Activated CD4-positive, alpha-beta memory T cell treated with anti-CD3 and anti-CD28 coated beads for 36 hours (primary cell): ENCODE results near the gene DLGAP1. TPM values are rescaled to one million over a fixed set of nuclear protein-coding genes. Genes with fewer than 3 reads are reported as not detected.
A peak's percentile ranks its signal among the peaks of the same experiment; 100 is the strongest.

Experiments
- CTCF ChIA-PET: fragments of 350-600 bp; sonication (Branson Sonifier 250); formaldehyde crosslinking; loops from one replicate; lab custom pipeline; 2021; ENCODE audit warnings: antibody characterized with exemption, inconsistent platforms; lab: Charles Lee
- POLR2A ChIA-PET: fragments of 350-600 bp; sonication (Branson Sonifier 250); formaldehyde crosslinking; loops from one replicate; lab custom pipeline; 2021; ENCODE audit warnings: antibody characterized with exemption; lab: Charles Lee
- DNase-seq: peaks from one replicate; pipeline ENCODE4 v3.0.0-alpha.2; 2020
- H3K27ac Mint-ChIP-seq: one replicate; pipeline ENCODE4 v1.8.0; 2021; ENCODE audit warnings: mixed read lengths
- H3K27me3 Mint-ChIP-seq: one replicate; pipeline ENCODE4 v1.8.0; 2021; ENCODE audit warnings: mixed read lengths
- H3K36me3 Mint-ChIP-seq: one replicate; pipeline ENCODE4 v1.8.0; 2021; ENCODE audit warnings: mixed read lengths
- H3K4me1 Mint-ChIP-seq: one replicate; pipeline ENCODE4 v1.8.0; 2021; ENCODE audit warnings: low read depth, mixed read lengths
- H3K4me3 Mint-ChIP-seq: one replicate; pipeline ENCODE4 v1.8.0; 2021; ENCODE audit warnings: mild to moderate bottlenecking, mixed read lengths
- H3K9me3 Mint-ChIP-seq: one replicate; pipeline ENCODE4 v1.8.0; 2021; ENCODE audit warnings: mixed read lengths
- intact Hi-C: fragments of 100-400 bp; cut with micrococcal nuclease; formaldehyde crosslinking; loops from one replicate; pipeline ENCODE4 v1.15.1; 2023
- total RNA-seq, 2 experiments: library from RNA; stranded (reverse); gene quantifications; one replicate each; pipeline ENCODE4 v1.2.3, GENCODE V29; 2021

The DLGAP1 gene
- total RNA-seq, 2 experiments from 2014 or later: 0.45 to 1.0 TPM

- Mint-ChIP-seq H3K36me3 (no peaks in the 10 kb centered on the region), H3K27ac (no peak overlapping the region), H3K4me1 (peaks cover 19% of the 10 kb centered on the region), H3K9me3 (peaks cover 3% of the 10 kb centered on the region), H3K4me3 (no peak overlapping the region), H3K27me3 (no peaks in the 10 kb centered on the region)
- POLR2A ChIA-PET: no interaction called here
- intact Hi-C loops: no loop called here
- CTCF ChIA-PET: interaction anchor here (1.9 kb wide), 1 partner anchor 157 kb away, joined by 5 read pairs; no protein-coding TSS in a partner anchor
- DNase-seq: no peak
These were observed 946.2 kb downstream of the DLGAP1 start for GRCh38 chr18:3508576-3509549.

- ChIA-PET CTCF (no interaction called here), POLR2A (no interaction called here)
- peaks cover 9% of the 10 kb centered on the region for H3K27me3 Mint-ChIP-seq
- no peak overlapping the region for H3K27ac Mint-ChIP-seq
- H3K4me3 Mint-ChIP-seq: no peak overlapping the region
- intact Hi-C loops: no loop called here
- H3K4me1 Mint-ChIP-seq: peaks cover 3% of the 10 kb centered on the region
- no peaks in the 10 kb centered on the region for H3K9me3 Mint-ChIP-seq
- DNase-seq: no peak
- H3K36me3 Mint-ChIP-seq: no peaks in the 10 kb centered on the region
These were observed 950.5 kb downstream of the DLGAP1 start for GRCh38 chr18:3504637-3505036.

GRCh38 chr18:3502650-3503049 lies 952.5 kb downstream of the DLGAP1 start:
- Mint-ChIP-seq H3K27ac (no peak overlapping the region), H3K9me3 (no peaks in the 10 kb centered on the region), H3K4me1 (peaks cover 14% of the 10 kb centered on the region), H3K4me3 (no peak overlapping the region), H3K27me3 (peaks cover 25% of the 10 kb centered on the region), H3K36me3 (no peaks in the 10 kb centered on the region)
- DNase-seq: no peak
- CTCF ChIA-PET: no interaction called here
- POLR2A ChIA-PET: no interaction called here
- intact Hi-C loops: no loop called here

- CTCF ChIA-PET: interaction anchor here (1.5 kb wide), 1 partner anchor 45 kb away, joined by 4 read pairs; no protein-coding TSS in a partner anchor
- Mint-ChIP-seq H3K4me3 (no peak overlapping the region), H3K27me3 (peaks cover 30% of the 10 kb centered on the region)
These were observed 955.1 kb downstream of the DLGAP1 start for GRCh38 chr18:3500016-3500415.

DNA sequence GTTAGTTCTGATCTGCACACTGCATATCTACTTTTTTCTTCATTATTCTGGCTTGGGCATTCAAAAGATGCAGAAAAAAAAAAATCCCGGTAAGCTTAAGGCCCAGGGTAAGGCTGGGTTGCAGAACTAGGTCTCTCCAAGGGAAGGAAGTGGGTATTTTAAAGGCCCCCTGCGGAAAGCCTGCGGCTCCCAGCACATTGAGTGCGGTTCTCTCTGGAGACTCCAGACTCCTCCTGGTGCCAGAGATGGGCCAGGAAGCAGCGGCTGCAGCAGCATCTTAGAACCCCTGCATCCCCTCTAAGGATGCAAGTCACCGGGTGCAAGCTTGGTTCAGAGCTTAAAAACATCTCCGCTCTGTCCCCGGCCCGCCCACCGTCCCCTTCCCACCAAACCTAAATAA lies 955.6 kb downstream of the DLGAP1 start:
- Mint-ChIP-seq H3K4me1 (peaks cover 22% of the 10 kb centered on the region), H3K27me3 (peaks cover 30% of the 10 kb centered on the region), H3K9me3 (no peaks in the 10 kb centered on the region), H3K36me3 (no peaks in the 10 kb centered on the region), H3K27ac (no peak overlapping the region), H3K4me3 (peak overlapping the region; percentile 32)
- ChIA-PET CTCF (interaction anchor here (0.7 to 1.5 kb wide), 2 partner anchors 45 to 202 kb away, joined by 3 to 4 read pairs; no protein-coding TSS in a partner anchor), POLR2A (interaction anchor here (0.9 kb wide), 1 partner anchor 27 kb away, joined by 3 read pairs; no protein-coding TSS in a partner anchor)
- intact Hi-C loops: no loop called here
- DNase-seq: no peak

More at GRCh38 chr18:3500016-3500415, 955.1 kb downstream of the DLGAP1 start:
- Mint-ChIP-seq H3K9me3 (no peaks in the 10 kb centered on the region), H3K4me1 (peaks cover 20% of the 10 kb centered on the region), H3K36me3 (no peaks in the 10 kb centered on the region), H3K27ac (no peak overlapping the region)
- DNase-seq: no peak
- POLR2A ChIA-PET: no interaction called here
- intact Hi-C loops: no loop called here

GRCh38 chr18:3498698-3499471 lies 956.2 kb downstream of the DLGAP1 start:
- H3K27me3 Mint-ChIP-seq: peaks cover 30% of the 10 kb centered on the region
- intact Hi-C loops: no loop called here

GRCh38 chr18:3495691-3496430 lies 959.2 kb downstream of the DLGAP1 start:
- no peak overlapping the region for H3K4me3 Mint-ChIP-seq
- H3K4me1 Mint-ChIP-seq: peaks cover 23% of the 10 kb centered on the region
- no peaks in the 10 kb centered on the region for H3K9me3 Mint-ChIP-seq
- ChIA-PET CTCF (interaction anchor here (0.6 to 1.3 kb wide), 6 partner anchors 14 to 193 kb away, joined by 3 to 6 read pairs (median 4); no protein-coding TSS in a partner anchor), POLR2A (no interaction called here)
- H3K36me3 Mint-ChIP-seq: no peaks in the 10 kb centered on the region
- H3K27ac Mint-ChIP-seq: no peak overlapping the region
- H3K27me3 Mint-ChIP-seq: peaks cover 35% of the 10 kb centered on the region
- DNase-seq: no peak
- intact Hi-C loops: no loop called here

More at GRCh38 chr18:3498698-3499471, 956.2 kb downstream of the DLGAP1 start:
- no peak overlapping the region for H3K27ac Mint-ChIP-seq
- ChIA-PET CTCF (interaction anchor here (0.7 to 1.5 kb wide), 3 partner anchors 31 to 202 kb away, joined by 3 to 4 read pairs (median 3); no protein-coding TSS in a partner anchor), POLR2A (interaction anchor here (0.9 kb wide), 1 partner anchor 28 kb away, joined by 3 read pairs; no protein-coding TSS in a partner anchor)
- H3K9me3 Mint-ChIP-seq: no peaks in the 10 kb centered on the region
- peak; percentile 24 for DNase-seq
- no peaks in the 10 kb centered on the region for H3K36me3 Mint-ChIP-seq
- peak overlapping the region; percentile 58 for H3K4me3 Mint-ChIP-seq
- H3K4me1 Mint-ChIP-seq: peaks cover 23% of the 10 kb centered on the region

DNA sequence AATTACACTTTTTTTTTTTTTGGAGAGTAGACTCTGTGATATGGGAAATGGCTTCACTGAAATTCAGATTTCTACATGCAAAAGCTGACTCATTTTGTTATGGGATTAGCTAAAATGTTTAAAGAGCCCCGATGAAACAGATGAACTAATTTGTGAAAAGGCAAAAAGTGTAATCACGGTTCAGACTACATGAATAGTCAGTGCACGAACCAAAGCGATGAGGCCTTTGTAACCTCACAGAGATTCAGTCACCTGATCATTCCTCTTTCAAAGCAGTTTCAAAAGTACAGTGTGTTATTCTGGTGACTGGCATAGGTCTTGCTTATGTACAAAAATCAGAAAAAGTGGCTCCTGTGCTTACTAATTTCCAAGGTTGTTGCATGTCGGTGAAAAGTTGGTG lies 960.5 kb downstream of the DLGAP1 start:
- intact Hi-C loops: no loop called here
- POLR2A ChIA-PET: no interaction called here
- Mint-ChIP-seq H3K4me1 (peaks cover 19% of the 10 kb centered on the region), H3K4me3 (no peak overlapping the region), H3K27me3 (peaks cover 32% of the 10 kb centered on the region), H3K9me3 (no peaks in the 10 kb centered on the region), H3K36me3 (no peaks in the 10 kb centered on the region), H3K27ac (no peak overlapping the region)
- no peak for DNase-seq
- CTCF ChIA-PET: interaction anchor here (1.5 kb wide), 1 partner anchor 90 kb away, joined by 3 read pairs; no protein-coding TSS in a partner anchor

DNA sequence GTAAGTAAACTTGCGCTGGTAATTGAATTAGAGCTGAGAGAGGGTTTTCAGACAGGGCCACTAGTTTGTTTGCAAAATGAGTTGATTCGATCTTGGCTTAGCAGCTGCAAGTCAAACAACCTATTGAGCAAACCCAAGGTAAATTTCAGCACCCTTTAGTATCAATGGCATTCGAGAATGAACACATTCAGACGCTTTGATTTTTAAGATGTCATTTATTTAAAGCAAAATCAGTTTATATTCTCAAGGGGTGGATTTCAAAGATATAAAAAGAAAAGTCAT lies 960.9 kb downstream of the DLGAP1 start:
- CTCF ChIA-PET: interaction anchor here (1.5 kb wide), 1 partner anchor 91 kb away, joined by 3 read pairs; no protein-coding TSS in a partner anchor
- DNase-seq: no peak
- no peak overlapping the region for H3K27ac Mint-ChIP-seq
- H3K36me3 Mint-ChIP-seq: no peaks in the 10 kb centered on the region
- H3K4me1 Mint-ChIP-seq: peaks cover 15% of the 10 kb centered on the region
- intact Hi-C loops: no loop called here
- POLR2A ChIA-PET: no interaction called here
- no peaks in the 10 kb centered on the region for H3K9me3 Mint-ChIP-seq
- no peak overlapping the region for H3K4me3 Mint-ChIP-seq
- peaks cover 28% of the 10 kb centered on the region for H3K27me3 Mint-ChIP-seq

GRCh38 chr18:3493501-3494244 lies 961.4 kb downstream of the DLGAP1 start:
- ChIA-PET CTCF (interaction anchor here (0.6 to 1.5 kb wide), 2 partner anchors 47 to 91 kb away, joined by 3 read pairs; no protein-coding TSS in a partner anchor), POLR2A (no interaction called here)
- Mint-ChIP-seq H3K27me3 (peaks cover 27% of the 10 kb centered on the region), H3K27ac (no peak overlapping the region), H3K36me3 (no peaks in the 10 kb centered on the region), H3K9me3 (no peaks in the 10 kb centered on the region), H3K4me3 (no peak overlapping the region), H3K4me1 (peaks cover 13% of the 10 kb centered on the region)
- intact Hi-C loops: no loop called here
- DNase-seq: no peak

DNA sequence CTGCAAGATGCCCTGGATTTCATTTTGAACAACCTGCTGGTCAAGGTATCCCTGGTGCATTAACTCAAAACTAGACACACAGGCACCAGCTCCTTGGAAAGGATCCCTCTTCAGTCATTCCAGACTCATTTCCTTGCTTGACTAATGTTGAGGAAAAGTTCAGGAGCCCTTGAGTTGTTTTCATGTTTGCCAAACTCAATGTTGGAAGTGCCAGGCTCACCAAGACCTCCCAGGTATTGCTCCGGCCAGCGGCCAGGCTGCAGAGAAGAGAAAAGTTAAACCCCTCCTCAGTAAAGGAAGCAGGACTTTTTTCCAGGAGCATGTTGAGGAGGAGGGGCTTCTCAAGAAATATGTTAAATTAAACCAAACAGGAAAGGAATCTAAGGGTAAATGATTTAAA lies 962.4 kb downstream of the DLGAP1 start:
- no peaks in the 10 kb centered on the region for H3K9me3 Mint-ChIP-seq
- no peak overlapping the region for H3K4me3 Mint-ChIP-seq
- peaks cover 17% of the 10 kb centered on the region for H3K27me3 Mint-ChIP-seq
- H3K27ac Mint-ChIP-seq: no peak overlapping the region
- intact Hi-C loops: no loop called here
- ChIA-PET CTCF (interaction anchor here (0.6 kb wide), 1 partner anchor 48 kb away, joined by 3 read pairs; no protein-coding TSS in a partner anchor), POLR2A (no interaction called here)
- H3K4me1 Mint-ChIP-seq: peaks cover 9% of the 10 kb centered on the region
- no peak for DNase-seq
- H3K36me3 Mint-ChIP-seq: no peaks in the 10 kb centered on the region
